SK-N-SH treated with all-trans-retinoic acid at 6 μM for 48 hours (cell line): Measurements from ENCODE around the gene ISG20.

Source experiments
- ATAC-seq: fragments of 200-7000 bp; cut with Tn5 transposase; 3 replicates; pipeline ENCODE4 v1.9.1; 2020; ENCODE audit warnings: mild to moderate bottlenecking, moderate library complexity
- ARNTL ChIP-seq: fragments of 450-650 bp; formaldehyde crosslinking; IDR thresholded peaks from 2 replicates; pipeline ENCODE4 v1.5.0; 2020; ENCODE audit warnings: low read depth, mild to moderate bottlenecking, moderate library complexity, borderline replicate concordance
- BACH2 ChIP-seq: fragments of 250-450 bp; sonication (Bioruptor Pico); IDR thresholded peaks from 2 replicates; pipeline ENCODE4 v1.9.0; 2021; ENCODE audit warnings: mild to moderate bottlenecking, borderline replicate concordance
- CSDC2 ChIP-seq: fragments of 250-450 bp; sonication (Bioruptor Pico); IDR thresholded peaks from 2 replicates; pipeline ENCODE4 v1.5.0; 2020; ENCODE audit warnings: mild to moderate bottlenecking, moderate library complexity
- ESRRG ChIP-seq: fragments of 250-450 bp; sonication (Bioruptor Pico); IDR thresholded peaks from 2 replicates; pipeline ENCODE4 v1.6.1; 2021; ENCODE audit warnings: mild to moderate bottlenecking
- GLIS3 ChIP-seq: fragments of 250-450 bp; sonication (Bioruptor Pico); IDR thresholded peaks from 2 replicates; pipeline ENCODE4 v1.5.0; 2020; ENCODE audit warnings: mild to moderate bottlenecking, moderate library complexity
- ISL1 ChIP-seq: fragments of 250-450 bp; sonication (Bioruptor Pico); IDR thresholded peaks from 2 replicates; pipeline ENCODE4 v2.1.2; 2022; ENCODE audit warnings: mild to moderate bottlenecking, moderate library complexity
- PPARA ChIP-seq: fragments of 250-450 bp; sonication (Bioruptor Pico); IDR thresholded peaks from 2 replicates; pipeline ENCODE4 v1.5.0; 2020; ENCODE audit warnings: mild to moderate bottlenecking, borderline replicate concordance
- TCF4 ChIP-seq: fragments of 250-450 bp; sonication (Bioruptor Pico); IDR thresholded peaks from 2 replicates; pipeline ENCODE4 v1.8.0; 2021; ENCODE audit warnings: mild to moderate bottlenecking, moderate library complexity, borderline replicate concordance
- TOX ChIP-seq: fragments of 250-450 bp; sonication (Bioruptor Pico); IDR thresholded peaks from 2 replicates; pipeline ENCODE4 v1.8.0; 2021; ENCODE audit warnings: mild to moderate bottlenecking, moderate library complexity, borderline replicate concordance
- ZC3H10 ChIP-seq: fragments of 250-450 bp; sonication (Bioruptor Pico); IDR thresholded peaks from 2 replicates; pipeline ENCODE4 v1.5.1; 2021; ENCODE audit warnings: mild to moderate bottlenecking, moderate library complexity
- ZFP30 ChIP-seq: fragments of 450-650 bp; formaldehyde crosslinking; IDR thresholded peaks from 2 replicates; pipeline ENCODE4 v1.5.0; 2022; ENCODE audit warnings: mild to moderate bottlenecking, moderate library complexity
- TF ChIP-seq, protein P1 (sequence below): fragments of 250-450 bp; sonication (Bioruptor Pico); IDR thresholded peaks from 2 replicates; pipeline ENCODE4 v1.8.0; 2021; ENCODE audit warnings: low read depth, mild to moderate bottlenecking, moderate library complexity, borderline replicate concordance
- TF ChIP-seq, protein P2 (sequence below): fragments of 250-450 bp; sonication (Bioruptor Pico); IDR thresholded peaks from 2 replicates; pipeline ENCODE4 v1.5.0; 2020; ENCODE audit warnings: mild to moderate bottlenecking, moderate library complexity
- TF ChIP-seq, protein P3 (sequence below): fragments of 250-450 bp; sonication (Bioruptor Pico); IDR thresholded peaks from 2 replicates; pipeline ENCODE4 v1.8.0; 2020; ENCODE audit warnings: mild to moderate bottlenecking, moderate library complexity, borderline replicate concordance

The ISG20 gene

DNA sequence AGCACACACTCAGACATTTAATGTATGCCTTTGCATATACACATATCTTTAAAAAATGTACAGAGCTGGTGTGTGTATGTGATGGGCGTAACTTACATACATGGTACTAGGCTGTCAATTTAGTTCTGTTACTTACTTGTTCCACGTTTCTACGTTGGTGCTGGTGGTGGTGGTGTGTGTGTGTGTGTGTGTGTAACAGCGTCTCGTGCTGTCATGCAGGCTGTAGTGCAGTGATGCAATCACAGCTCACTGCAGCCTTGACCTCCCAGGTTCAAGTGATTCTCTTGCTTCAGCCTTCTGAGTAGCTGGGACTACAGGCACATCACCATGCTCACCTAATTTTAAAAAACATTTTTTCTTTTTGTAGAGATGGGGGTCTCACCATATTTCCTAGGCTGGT is 64.2 kb downstream of the ISG20 start:
- TF ChIP-seq PPARA (CRISPR knock-in tag): no peak
- TF ChIP-seq ZFP30 (CRISPR knock-in tag): no peak
- no peak for TF ChIP-seq TOX (CRISPR knock-in tag)
- TF ChIP-seq, protein P1, sequence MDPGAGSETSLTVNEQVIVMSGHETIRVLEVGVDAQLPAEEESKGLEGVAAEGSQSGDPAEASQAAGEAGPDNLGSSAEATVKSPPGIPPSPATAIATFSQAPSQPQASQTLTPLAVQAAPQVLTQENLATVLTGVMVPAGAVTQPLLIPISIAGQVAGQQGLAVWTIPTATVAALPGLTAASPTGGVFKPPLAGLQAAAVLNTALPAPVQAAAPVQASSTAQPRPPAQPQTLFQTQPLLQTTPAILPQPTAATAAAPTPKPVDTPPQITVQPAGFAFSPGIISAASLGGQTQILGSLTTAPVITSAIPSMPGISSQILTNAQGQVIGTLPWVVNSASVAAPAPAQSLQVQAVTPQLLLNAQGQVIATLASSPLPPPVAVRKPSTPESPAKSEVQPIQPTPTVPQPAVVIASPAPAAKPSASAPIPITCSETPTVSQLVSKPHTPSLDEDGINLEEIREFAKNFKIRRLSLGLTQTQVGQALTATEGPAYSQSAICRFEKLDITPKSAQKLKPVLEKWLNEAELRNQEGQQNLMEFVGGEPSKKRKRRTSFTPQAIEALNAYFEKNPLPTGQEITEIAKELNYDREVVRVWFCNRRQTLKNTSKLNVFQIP (CRISPR knock-in tag): no peak
- no peak for TF ChIP-seq BACH2 (CRISPR knock-in tag)
- no peak for TF ChIP-seq CSDC2 (CRISPR knock-in tag)
- no peak for TF ChIP-seq GLIS3 (CRISPR knock-in tag)
- TF ChIP-seq, protein P2, sequence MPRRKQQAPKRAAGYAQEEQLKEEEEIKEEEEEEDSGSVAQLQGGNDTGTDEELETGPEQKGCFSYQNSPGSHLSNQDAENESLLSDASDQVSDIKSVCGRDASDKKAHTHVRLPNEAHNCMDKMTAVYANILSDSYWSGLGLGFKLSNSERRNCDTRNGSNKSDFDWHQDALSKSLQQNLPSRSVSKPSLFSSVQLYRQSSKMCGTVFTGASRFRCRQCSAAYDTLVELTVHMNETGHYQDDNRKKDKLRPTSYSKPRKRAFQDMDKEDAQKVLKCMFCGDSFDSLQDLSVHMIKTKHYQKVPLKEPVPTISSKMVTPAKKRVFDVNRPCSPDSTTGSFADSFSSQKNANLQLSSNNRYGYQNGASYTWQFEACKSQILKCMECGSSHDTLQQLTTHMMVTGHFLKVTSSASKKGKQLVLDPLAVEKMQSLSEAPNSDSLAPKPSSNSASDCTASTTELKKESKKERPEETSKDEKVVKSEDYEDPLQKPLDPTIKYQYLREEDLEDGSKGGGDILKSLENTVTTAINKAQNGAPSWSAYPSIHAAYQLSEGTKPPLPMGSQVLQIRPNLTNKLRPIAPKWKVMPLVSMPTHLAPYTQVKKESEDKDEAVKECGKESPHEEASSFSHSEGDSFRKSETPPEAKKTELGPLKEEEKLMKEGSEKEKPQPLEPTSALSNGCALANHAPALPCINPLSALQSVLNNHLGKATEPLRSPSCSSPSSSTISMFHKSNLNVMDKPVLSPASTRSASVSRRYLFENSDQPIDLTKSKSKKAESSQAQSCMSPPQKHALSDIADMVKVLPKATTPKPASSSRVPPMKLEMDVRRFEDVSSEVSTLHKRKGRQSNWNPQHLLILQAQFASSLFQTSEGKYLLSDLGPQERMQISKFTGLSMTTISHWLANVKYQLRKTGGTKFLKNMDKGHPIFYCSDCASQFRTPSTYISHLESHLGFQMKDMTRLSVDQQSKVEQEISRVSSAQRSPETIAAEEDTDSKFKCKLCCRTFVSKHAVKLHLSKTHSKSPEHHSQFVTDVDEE (CRISPR knock-in tag): no peak
- no peak for ATAC-seq

DNA sequence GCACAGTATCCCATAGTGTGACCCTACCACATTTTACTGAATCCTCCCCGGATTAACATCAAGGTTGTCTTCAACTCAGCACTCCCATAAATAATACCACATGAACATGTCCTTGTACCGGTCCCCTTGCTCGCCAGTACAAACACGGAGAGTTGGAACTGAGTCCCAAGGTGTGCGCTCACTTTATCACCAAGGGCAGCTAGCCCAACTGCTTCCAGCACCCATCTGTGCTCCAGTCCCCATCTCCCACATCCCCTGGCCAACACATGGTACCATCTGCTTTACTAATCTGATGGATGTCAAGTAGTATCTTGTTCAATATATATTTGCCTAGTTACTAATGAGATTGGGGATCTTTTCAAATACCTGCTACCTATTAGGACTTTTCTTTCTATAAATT is 64.7 kb downstream of the ISG20 start:
- no peak for TF ChIP-seq ESRRG (CRISPR knock-in tag)
- TF ChIP-seq, protein P1 (CRISPR knock-in tag): no peak
- no peak for TF ChIP-seq PPARA (CRISPR knock-in tag)
- TF ChIP-seq ZC3H10 (CRISPR knock-in tag): no peak
- no peak for TF ChIP-seq CSDC2 (CRISPR knock-in tag)
- no peak for TF ChIP-seq BACH2 (CRISPR knock-in tag)
- TF ChIP-seq, all 23 proteins: peak for 0
- no peak for ATAC-seq

DNA sequence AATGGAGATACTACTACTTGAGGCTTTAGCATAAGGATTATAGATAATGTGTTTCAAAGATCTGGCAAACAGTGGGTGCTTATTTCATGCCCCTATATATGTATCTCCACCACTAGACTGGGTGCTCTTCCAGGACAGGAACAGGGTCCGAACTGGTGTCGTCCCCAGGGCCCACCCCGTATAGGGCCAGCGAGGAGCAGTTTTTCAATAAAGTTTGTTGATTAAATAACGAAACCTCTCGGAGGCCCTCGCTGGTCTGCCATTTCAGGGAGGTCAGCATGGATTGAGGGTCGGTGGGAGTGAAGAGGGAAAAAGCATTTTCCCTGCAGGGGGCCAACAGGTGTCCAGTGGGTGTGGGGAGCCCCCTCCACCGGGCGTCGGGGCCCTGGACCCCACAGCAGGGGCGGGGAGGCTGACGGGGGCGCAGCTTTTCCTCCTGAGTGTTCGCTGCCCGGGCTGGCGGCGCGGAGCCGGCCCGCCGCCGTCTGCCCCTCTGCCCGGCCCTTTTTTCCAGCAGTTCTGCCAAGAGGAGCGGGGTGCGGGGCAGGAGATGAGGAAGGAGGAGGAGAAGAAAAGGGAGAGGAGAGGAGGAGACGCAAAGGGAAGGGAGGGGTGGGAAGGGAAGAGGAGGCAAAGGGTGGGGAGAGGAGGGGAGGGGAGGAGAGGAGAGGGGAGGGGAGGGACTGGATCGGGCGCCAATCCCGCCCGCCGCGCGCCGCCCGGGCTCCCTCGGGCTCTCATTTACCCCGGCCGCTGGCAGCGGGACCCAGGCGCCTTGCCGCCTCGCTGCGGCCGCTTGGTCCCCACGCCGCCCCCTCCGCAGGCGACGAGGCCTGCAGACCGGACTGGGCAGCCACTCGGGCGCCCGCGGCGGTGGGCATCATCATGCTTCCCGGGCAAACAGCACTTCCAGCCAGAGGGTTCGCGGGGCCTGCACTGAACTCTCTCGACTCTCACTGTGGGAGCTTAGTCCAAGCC is 66.3 kb downstream of the ISG20 start:
- TF ChIP-seq, protein P1 (CRISPR knock-in tag): no peak
- TF ChIP-seq, protein P3, sequence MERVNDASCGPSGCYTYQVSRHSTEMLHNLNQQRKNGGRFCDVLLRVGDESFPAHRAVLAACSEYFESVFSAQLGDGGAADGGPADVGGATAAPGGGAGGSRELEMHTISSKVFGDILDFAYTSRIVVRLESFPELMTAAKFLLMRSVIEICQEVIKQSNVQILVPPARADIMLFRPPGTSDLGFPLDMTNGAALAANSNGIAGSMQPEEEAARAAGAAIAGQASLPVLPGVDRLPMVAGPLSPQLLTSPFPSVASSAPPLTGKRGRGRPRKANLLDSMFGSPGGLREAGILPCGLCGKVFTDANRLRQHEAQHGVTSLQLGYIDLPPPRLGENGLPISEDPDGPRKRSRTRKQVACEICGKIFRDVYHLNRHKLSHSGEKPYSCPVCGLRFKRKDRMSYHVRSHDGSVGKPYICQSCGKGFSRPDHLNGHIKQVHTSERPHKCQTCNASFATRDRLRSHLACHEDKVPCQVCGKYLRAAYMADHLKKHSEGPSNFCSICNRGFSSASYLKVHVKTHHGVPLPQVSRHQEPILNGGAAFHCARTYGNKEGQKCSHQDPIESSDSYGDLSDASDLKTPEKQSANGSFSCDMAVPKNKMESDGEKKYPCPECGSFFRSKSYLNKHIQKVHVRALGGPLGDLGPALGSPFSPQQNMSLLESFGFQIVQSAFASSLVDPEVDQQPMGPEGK (CRISPR knock-in tag): no peak
- TF ChIP-seq, protein P2 (CRISPR knock-in tag): no peak
- TF ChIP-seq GLIS3 (CRISPR knock-in tag) (no peak), ISL1 (CRISPR knock-in tag) (no peak), PPARA (CRISPR knock-in tag) (no peak), TCF4 (no peak), ZFP30 (CRISPR knock-in tag) (no peak), ARNTL (CRISPR knock-in tag) (no peak)
- no peak for ATAC-seq
